Measurements from ENCODE around the gene MMEL1. TPM values are rescaled to one million over a fixed set of nuclear protein-coding genes. Genes with fewer than 3 reads are reported as not detected.
A peak's percentile ranks its signal among the peaks of the same experiment; 100 is the strongest.

MMEL1 gene
- polyA plus RNA-seq, 1 of the 3 experiments (the other 2 are of a cell fraction), result 0.16 TPM

GRCh38 chr1:2541619-2542245 lies 91.1 kb downstream of the MMEL1 start (continued):
- TF ChIP-seq JUND (IDR thresholded peaks at IDR 0.05) (no peak), YY1 (IDR thresholded peaks at IDR 0.05; ENCODE audit: low read depth) (no peak), CHD2 (IDR thresholded peaks at IDR 0.05; ENCODE audit: low read length, partially characterized antibody) (no peak), NFIC (IDR thresholded peaks at IDR 0.05; ENCODE audit: borderline replicate concordance) (no peak)
- TF ChIP-seq, protein P1, sequence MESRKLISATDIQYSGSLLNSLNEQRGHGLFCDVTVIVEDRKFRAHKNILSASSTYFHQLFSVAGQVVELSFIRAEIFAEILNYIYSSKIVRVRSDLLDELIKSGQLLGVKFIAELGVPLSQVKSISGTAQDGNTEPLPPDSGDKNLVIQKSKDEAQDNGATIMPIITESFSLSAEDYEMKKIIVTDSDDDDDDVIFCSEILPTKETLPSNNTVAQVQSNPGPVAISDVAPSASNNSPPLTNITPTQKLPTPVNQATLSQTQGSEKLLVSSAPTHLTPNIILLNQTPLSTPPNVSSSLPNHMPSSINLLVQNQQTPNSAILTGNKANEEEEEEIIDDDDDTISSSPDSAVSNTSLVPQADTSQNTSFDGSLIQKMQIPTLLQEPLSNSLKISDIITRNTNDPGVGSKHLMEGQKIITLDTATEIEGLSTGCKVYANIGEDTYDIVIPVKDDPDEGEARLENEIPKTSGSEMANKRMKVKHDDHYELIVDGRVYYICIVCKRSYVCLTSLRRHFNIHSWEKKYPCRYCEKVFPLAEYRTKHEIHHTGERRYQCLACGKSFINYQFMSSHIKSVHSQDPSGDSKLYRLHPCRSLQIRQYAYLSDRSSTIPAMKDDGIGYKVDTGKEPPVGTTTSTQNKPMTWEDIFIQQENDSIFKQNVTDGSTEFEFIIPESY (IDR thresholded peaks at IDR 0.05; ENCODE audit: borderline replicate concordance, low read depth), result no peak
- TF ChIP-seq, protein P2, sequence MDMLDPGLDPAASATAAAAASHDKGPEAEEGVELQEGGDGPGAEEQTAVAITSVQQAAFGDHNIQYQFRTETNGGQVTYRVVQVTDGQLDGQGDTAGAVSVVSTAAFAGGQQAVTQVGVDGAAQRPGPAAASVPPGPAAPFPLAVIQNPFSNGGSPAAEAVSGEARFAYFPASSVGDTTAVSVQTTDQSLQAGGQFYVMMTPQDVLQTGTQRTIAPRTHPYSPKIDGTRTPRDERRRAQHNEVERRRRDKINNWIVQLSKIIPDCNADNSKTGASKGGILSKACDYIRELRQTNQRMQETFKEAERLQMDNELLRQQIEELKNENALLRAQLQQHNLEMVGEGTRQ (IDR thresholded peaks at IDR 0.05; ENCODE audit: borderline replicate concordance, low read depth, low read length), result no peak
- TF ChIP-seq, protein P3, sequence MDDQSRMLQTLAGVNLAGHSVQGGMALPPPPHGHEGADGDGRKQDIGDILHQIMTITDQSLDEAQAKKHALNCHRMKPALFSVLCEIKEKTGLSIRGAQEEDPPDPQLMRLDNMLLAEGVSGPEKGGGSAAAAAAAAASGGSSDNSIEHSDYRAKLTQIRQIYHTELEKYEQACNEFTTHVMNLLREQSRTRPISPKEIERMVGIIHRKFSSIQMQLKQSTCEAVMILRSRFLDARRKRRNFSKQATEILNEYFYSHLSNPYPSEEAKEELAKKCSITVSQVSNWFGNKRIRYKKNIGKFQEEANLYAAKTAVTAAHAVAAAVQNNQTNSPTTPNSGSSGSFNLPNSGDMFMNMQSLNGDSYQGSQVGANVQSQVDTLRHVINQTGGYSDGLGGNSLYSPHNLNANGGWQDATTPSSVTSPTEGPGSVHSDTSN (IDR thresholded peaks at IDR 0.05), result no peak

DNA sequence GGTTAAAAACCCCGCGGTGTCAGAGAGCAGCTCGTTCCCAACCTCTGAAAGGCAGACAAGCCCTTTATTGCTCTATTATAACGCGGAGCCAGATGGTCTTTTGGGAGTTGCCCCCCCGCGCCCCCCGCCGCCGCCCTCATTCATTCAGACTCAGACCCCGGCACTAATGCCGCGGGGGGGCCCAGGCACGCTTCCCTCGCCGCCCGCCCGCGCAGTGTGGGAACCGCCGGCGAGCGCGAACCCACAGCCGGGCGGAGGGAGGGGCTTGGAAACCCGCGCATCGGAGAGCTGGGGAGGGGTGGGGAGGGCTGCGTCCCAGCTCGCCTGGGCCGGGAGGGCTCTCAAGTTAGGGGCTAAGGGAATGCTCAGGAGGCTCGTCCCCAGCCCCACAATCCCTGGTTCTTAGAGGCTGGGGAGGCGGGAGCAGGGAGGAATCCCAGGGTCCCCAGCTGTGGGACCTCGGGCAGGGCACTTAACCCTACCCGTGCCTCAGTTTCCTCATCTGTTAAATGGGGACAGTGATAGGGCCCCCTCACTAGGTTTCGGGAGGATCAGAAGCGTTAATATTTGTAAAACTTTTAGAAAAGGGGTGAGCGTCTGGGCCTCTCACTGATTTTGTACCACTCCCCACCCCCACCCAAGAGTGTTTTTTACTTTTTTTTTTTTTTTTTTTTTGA lies 91.9 kb downstream of the MMEL1 start:
- H3K36me3 ChIP-seq (replicated peaks in 1 of 2; ENCODE audit: control insufficient read depth in 1 of 2, insufficient read depth in 2 of 2, low read length in 1 of 2), result no peaks in the 10 kb centered on the region
- no peaks in the 10 kb centered on the region for H3K27me3 ChIP-seq (ENCODE audit: insufficient read depth)
- H3F3A ChIP-seq (replicated peaks; ENCODE audit: insufficient read depth), result no peaks in the 10 kb centered on the region
- H3K9me2 ChIP-seq, result no peaks in the 10 kb centered on the region
- H2AFZ ChIP-seq (ENCODE audit: low read depth), result no peak overlapping the region
- no peak overlapping the region for H3K27ac ChIP-seq (ENCODE audit: low read depth in 2 of 2, low read length in 1 of 2)
- no peak overlapping the region for H3K9ac ChIP-seq
- peaks cover 0 to 42% of the 10 kb centered on the region in 2 experiments; a peak in 1 of 4 replicates for H3K4me1 ChIP-seq (ENCODE audit: control insufficient read depth in 1 of 2, insufficient read depth in 2 of 2, low read depth in 1 of 2, low read length in 1 of 2)
- no peaks in the 10 kb centered on the region for H4K20me1 ChIP-seq (ENCODE audit: insufficient read depth)
- H3K79me2 ChIP-seq (ENCODE audit: insufficient read depth), result no peaks in the 10 kb centered on the region
- no peak for TF ChIP-seq FOXM1 (IDR thresholded peaks at IDR 0.05; ENCODE audit: low read depth)
- no peak for TF ChIP-seq JUND (IDR thresholded peaks at IDR 0.05)
- TF ChIP-seq NRF1 (IDR thresholded peaks at IDR 0.05; ENCODE audit: low read depth, low read length), result no peak
- TF ChIP-seq, protein P4, sequence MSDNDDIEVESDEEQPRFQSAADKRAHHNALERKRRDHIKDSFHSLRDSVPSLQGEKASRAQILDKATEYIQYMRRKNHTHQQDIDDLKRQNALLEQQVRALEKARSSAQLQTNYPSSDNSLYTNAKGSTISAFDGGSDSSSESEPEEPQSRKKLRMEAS (IDR thresholded peaks at IDR 0.05; ENCODE audit: low read depth), result no peak
- no peak for TF ChIP-seq RAD21 (IDR thresholded peaks at IDR 0.05; ENCODE audit: low read length)
- TF ChIP-seq EZH2phosphoT487 (IDR thresholded peaks at IDR 0.05; ENCODE audit: borderline replicate concordance, low read depth), result no peak
- no peak for TF ChIP-seq YY1 (IDR thresholded peaks at IDR 0.05; ENCODE audit: low read depth)
- no peak for TF ChIP-seq RXRA (IDR thresholded peaks at IDR 0.05; ENCODE audit: borderline replicate concordance, low read depth)
- no peak for TF ChIP-seq ELF1 (IDR thresholded peaks at IDR 0.05)
- TF ChIP-seq TCF12 (IDR thresholded peaks at IDR 0.05), result no peak
- no peak for TF ChIP-seq USF1 (IDR thresholded peaks at IDR 0.05; ENCODE audit: borderline replicate concordance, low read depth)
- no peak for TF ChIP-seq SIN3A (IDR thresholded peaks at IDR 0.05; ENCODE audit: borderline replicate concordance, low read depth, low read length)
- TF ChIP-seq RFX5 (IDR thresholded peaks at IDR 0.05; ENCODE audit: low read length), result no peak
- no peak for TF ChIP-seq TEAD4 (IDR thresholded peaks at IDR 0.05; ENCODE audit: borderline replicate concordance, insufficient read depth)
- TF ChIP-seq REST (IDR thresholded peaks at IDR 0.05; ENCODE audit: low read depth, low read length), result no peak
- ChIA-PET CTCF (interaction anchor here (0.8 kb wide), 1 partner anchor 10 kb away, joined by 3 read pairs; no protein-coding TSS in a partner anchor), POLR2A (no interaction called here)
- no peak overlapping the region for H3K4me2 ChIP-seq
- no peaks in the 10 kb centered on the region for H3K9me3 ChIP-seq
- WGBS (ENCODE audit: low lambda C conversion rate), result 51% methylated on average over 20 of the region's 39 CpGs
- H3K4me3 ChIP-seq (ENCODE audit: low read depth in 2 of 2, low read length in 1 of 2), result no peak overlapping the region
- DNase-seq, result peak; percentile 60
